ENCODE measurements around the gene RAP1A.
"Not testable (repeated sequence)": the region's sequence is repeated elsewhere in the genome, so short reads cannot be mapped to it uniquely, and the experiment has no call there.

The RAP1A gene

DNA sequence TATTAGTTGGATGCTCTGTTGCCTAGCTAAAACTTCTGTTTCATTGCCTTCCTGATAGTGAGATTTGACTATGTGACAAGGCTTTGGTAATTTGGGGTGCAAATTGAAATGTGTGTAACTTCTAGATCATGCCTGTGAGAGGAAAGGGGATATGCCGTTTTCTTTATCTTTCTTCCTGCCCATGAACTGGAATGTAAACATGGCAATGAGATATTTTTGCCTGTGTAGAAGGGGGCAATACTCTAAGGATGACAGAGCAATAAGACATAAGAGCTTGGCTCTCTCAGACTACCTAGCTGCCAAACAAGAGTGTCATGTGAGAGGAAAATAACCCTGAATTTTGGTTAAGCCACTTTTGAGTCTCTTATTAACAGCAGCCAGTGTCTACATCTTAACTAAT, 49.7 kb downstream of the RAP1A start:
- DNase-seq (ENCODE audit: low spot score) = peak; percentile 9

- no peak for DNase-seq (ENCODE audit: low spot score)
Observed at GRCh38 chr1:111671852-111672251, 52.3 kb downstream of the RAP1A start.

DNA sequence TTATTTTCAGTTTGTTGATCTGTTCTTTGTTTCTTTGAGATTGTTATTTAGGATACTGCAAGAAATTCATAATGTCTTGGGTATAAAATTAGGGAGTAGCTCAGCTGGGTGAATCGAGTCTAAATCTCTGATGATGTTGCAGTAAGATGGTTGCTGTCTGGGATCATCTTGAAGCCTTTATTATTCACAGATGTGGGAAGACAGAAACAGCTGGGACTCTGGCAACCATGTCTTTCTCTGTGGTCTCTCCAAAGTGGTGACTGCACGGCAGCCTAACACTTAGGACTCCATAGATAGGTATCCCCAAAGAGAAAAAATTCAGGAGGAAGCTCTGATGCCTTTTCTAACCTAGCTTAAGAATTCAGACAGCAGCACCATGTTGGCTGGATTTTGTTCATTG, 52.7 kb downstream of the RAP1A start:
- peak; percentile 61 for DNase-seq (ENCODE audit: low spot score)

DNA sequence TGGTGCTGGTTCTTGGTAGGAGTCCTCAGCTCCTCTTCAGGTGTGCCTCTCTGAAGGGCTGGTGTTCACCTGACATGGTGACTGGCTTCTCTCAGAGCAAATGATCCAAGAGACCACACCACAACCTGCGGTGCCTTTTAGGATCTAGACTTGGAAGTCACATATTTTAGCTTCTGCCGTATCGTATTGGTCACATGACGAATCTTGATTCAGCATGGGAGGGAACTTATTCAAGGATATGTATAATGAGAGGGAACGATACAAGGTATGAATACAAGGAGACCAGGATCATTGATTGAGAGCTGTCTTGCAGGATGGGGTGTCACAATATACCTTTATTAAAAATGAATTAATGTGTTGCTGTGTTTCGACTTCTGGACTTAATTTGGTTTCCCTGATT, 58.0 kb downstream of the RAP1A start:
- DNase-seq (ENCODE audit: low spot score) = no peak

- no peak for DNase-seq (ENCODE audit: low spot score)
Observed at GRCh38 chr1:111679541-111679940, 60.0 kb downstream of the RAP1A start.

DNA sequence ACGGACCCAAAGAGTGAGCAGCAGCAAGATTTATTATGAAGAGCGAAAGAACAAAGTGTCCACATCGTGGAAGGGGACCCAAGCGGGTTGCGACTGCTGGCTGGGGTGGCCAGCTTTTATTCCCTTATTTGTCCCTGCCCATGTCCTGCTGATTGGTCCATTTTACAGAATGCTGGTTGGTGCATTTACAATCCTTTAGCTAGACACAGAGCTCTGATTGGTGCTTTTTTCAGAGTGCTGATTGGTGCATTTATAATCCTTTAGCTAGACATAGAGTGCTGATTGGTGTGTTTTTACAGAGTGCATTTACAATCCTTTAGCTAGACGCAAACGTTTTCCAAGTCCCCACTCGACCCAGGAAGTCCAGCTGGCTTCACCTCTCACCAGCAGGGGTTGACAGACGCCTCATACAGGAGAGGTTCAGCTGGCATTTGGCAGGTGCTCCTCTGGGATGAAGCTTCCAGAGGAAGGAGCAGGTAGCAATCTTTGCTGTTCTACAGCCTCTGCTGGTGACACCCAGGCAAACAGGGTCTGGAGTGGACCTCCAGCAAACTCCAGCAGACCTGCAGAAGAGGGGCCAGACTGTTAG, 60.7 kb downstream of the RAP1A start:
- DNase-seq (ENCODE audit: low spot score) = not testable (repeated sequence)

DNA sequence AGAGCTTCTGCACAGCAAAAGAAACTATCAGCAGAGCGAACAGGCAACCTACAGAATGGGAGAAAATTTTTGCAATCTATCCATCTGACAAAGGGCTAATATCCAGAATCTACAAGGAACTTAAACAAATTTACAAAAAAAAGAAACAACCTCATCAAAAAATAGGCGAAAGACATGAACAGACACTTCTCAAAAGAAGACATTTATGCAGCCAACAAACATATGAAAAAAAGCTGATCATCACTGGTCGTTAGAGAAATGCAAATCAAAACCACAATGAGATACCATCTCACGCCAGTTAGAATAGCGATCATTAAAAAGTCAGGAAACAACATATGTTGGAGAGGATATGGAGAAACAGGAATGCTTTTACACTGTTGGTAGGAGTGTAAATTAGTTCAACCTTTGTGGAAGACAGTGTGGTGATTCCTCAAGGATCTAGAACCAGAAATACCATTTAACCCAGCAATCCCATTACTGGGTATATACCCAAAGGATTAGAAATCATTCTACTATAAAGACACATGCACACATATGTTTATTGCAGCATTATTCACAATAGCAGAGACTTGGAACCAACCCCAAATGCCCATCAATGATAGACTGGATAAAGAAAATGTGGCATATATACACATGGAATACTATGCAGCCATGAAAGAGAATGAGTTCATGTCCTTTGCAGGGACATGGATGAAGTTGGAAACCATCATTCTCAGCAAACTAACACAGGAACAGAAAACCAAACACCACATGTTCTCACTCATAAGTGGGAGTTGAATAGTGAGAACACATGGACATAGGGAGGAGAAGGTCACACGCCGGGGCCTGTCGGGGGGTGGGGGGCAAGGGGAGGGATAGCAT, 65.9 kb downstream of the RAP1A start:
- DNase-seq (ENCODE audit: low spot score) = not testable (repeated sequence)

- DNase-seq (ENCODE audit: low spot score) = peak; percentile 61
Observed at GRCh38 chr1:111690306-111690617, 70.7 kb downstream of the RAP1A start.

GRCh38 chr1:111691886-111692285, 72.3 kb downstream of the RAP1A start:
- DNase-seq (ENCODE audit: low spot score) = no peak

- no peak for DNase-seq (ENCODE audit: low spot score)
Observed at GRCh38 chr1:111695801-111696200, 76.2 kb downstream of the RAP1A start.

GRCh38 chr1:111696330-111696729, 76.7 kb downstream of the RAP1A start:
- DNase-seq (ENCODE audit: low spot score) = no peak

DNA sequence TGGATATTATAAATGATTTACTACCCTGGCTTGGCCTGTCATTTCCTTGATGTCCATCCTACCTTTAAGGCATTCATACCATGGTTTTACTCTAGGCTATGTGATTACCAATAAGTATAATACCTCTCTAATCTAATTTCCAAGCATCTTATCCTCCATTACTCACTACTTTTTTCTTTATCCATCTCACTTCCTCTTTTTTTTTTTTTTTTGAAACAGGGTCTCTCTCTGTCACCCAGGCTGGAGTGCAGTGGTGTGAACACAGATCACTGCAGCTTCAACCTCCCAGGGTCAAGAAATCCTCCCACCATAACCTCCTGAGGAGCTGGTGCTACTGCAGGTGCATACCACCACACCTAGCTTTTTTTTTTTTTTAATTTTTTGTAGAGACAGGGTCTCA, 79.7 kb downstream of the RAP1A start:
- DNase-seq (ENCODE audit: low spot score) = no peak

- no peak for DNase-seq (ENCODE audit: low spot score)
Observed at GRCh38 chr1:111702504-111703050, 83.0 kb downstream of the RAP1A start.

GRCh38 chr1:111704240-111704639, 84.7 kb downstream of the RAP1A start:
- DNase-seq (ENCODE audit: low spot score) = no peak

- no peak for DNase-seq (ENCODE audit: low spot score)
Observed at GRCh38 chr1:111704776-111705175, 85.2 kb downstream of the RAP1A start.

- DNase-seq (ENCODE audit: low spot score) = no peak
Observed at GRCh38 chr1:111705841-111706240, 86.3 kb downstream of the RAP1A start.

GRCh38 chr1:111706921-111707320, 87.3 kb downstream of the RAP1A start:
- no peak for DNase-seq (ENCODE audit: low spot score)

GRCh38 chr1:111707906-111708305, 88.3 kb downstream of the RAP1A start:
- DNase-seq (ENCODE audit: low spot score) = no peak

GRCh38 chr1:111709986-111710385, 90.4 kb downstream of the RAP1A start:
- DNase-seq (ENCODE audit: low spot score) = no peak

GRCh38 chr1:111716333-111716732, 96.7 kb downstream of the RAP1A start:
- DNase-seq (ENCODE audit: low spot score) = no peak

DNA sequence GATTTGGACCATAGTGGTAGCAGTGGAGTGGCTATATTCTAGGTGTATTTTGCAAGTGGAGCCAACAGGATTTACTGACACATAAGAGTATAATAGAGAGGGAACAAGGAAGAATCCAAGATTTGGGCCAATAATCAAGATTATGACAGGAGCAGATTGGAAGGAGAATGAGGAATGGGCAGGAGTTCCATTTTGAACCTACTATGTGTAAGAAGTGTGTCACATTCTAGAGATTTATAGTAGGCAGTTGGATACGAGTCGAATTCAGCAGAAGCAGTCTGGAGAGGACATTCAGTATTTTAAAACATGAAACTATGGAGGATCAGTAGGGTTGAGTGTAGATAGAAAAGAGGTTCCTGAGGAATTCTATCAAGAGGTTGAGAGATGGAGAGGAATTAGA, 97.9 kb downstream of the RAP1A start:
- no peak for DNase-seq (ENCODE audit: low spot score)

DNA sequence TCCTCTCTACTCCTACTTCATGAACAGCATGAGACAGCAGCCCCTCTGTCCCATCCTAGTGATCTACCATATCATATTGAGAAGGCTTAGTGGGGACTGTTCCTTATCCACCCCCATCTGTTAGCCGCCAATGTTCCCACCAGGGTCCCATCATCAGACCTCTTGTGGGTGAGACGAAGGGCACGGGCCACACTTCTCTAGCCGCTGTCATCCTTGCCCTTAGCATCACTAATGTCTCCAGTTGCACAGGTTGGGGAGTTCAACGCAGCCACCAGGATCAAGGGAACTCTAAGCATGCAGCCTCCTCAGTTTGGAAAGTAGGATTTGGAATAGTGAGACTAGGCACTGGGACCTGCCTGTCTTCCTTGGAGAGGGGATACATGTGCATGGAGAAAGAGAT, 99.5 kb downstream of the RAP1A start:
- no peak for DNase-seq (ENCODE audit: low spot score)

GRCh38 chr1:111719674-111720132, 100.1 kb downstream of the RAP1A start:
- DNase-seq (ENCODE audit: low spot score) = no peak
